NCI-H510A treated with DMSO at 0.1 percent for 48 hours (cell line): Measurements from ENCODE around the gene PRUNE1.
A peak's percentile ranks its signal among the peaks of the same experiment; 100 is the strongest.

Experiments used
- DNase-seq: peaks from one replicate; lab custom pipeline; 2025; lab: John Stamatoyannopoulos, UW

PRUNE1 gene

GRCh38 chr1:151050051-151050688, 41.9 kb downstream of the PRUNE1 start:
- no peak for DNase-seq

- DNase-seq, result no peak
Measured at GRCh38 chr1:151051356-151052009, 43.2 kb downstream of the PRUNE1 start.

GRCh38 chr1:151054971-151055547, 46.8 kb downstream of the PRUNE1 start:
- no peak for DNase-seq

GRCh38 chr1:151055581-151055980, 47.3 kb downstream of the PRUNE1 start:
- no peak for DNase-seq

- no peak for DNase-seq
Measured at GRCh38 chr1:151056149-151056548, 47.9 kb downstream of the PRUNE1 start.

GRCh38 chr1:151058692-151059091, 50.4 kb downstream of the PRUNE1 start:
- peak; percentile 83 for DNase-seq

GRCh38 chr1:151059109-151060006, 51.1 kb downstream of the PRUNE1 start, which contains the start of gene CDC42SE1:
TSS of gene CDC42SE1 (minus strand) at chr1:151059622. CDS start at chr1:151055730, 3,892 bp downstream.
- DNase-seq, result peak; percentile 71

- DNase-seq, result peak; percentile 89
Measured at GRCh38 chr1:151060007-151060656, 51.9 kb downstream of the PRUNE1 start, which contains the start of gene MLLT11. TSS of gene MLLT11 (plus strand) at chr1:151060397. CDS start at chr1:151067225, 6,828 bp downstream.

GRCh38 chr1:151060657-151061421, 52.6 kb downstream of the PRUNE1 start:
- DNase-seq, result peak; percentile 45

- DNase-seq, result no peak
Measured at GRCh38 chr1:151061704-151062103, 53.5 kb downstream of the PRUNE1 start.

GRCh38 chr1:151062741-151063371, 54.6 kb downstream of the PRUNE1 start:
- DNase-seq, result no peak

GRCh38 chr1:151065089-151065645, 56.9 kb downstream of the PRUNE1 start:
- DNase-seq, result no peak

- no peak for DNase-seq
Measured at GRCh38 chr1:151067185-151067584, 58.9 kb downstream of the PRUNE1 start.

GRCh38 chr1:151069103-151069486, 60.8 kb downstream of the PRUNE1 start:
- peak; percentile 56 for DNase-seq

GRCh38 chr1:151070474-151071276, 62.4 kb downstream of the PRUNE1 start, which contains the start of gene GABPB2:
TSS of gene GABPB2 (plus strand) at chr1:151070761. CDS start at chr1:151088190, 17,429 bp downstream.
- no peak for DNase-seq

- DNase-seq, result no peak
Measured at GRCh38 chr1:151072224-151072623, 64.0 kb downstream of the PRUNE1 start.
